Epithelial cell of esophagus (primary cell): ENCODE measurements around the gene NCK2.
"Not testable (repeated sequence)": the region's sequence is repeated elsewhere in the genome, so short reads cannot be mapped to it uniquely, and the experiment has no call there.

Source experiments
- DNase-seq: peaks from one replicate; pipeline ENCODE4 v3.0.0; 2010; ENCODE audit warnings: low read depth
- H3K4me3 ChIP-seq: 2 replicates; pipeline ENCODE4 v1.5.1; 2011; ENCODE audit warnings: mild to moderate bottlenecking, low read length, control low read depth
- TF ChIP-seq, protein P1 (sequence below): IDR thresholded peaks from 2 replicates; pipeline ENCODE4 v1.5.1; 2011; ENCODE audit warnings: low read depth, mild to moderate bottlenecking, low read length, control low read depth, inconsistent platforms; ENCODE audit not compliant: insufficient read depth; ENCODE audit errors: missing control alignments

NCK2 gene

DNA sequence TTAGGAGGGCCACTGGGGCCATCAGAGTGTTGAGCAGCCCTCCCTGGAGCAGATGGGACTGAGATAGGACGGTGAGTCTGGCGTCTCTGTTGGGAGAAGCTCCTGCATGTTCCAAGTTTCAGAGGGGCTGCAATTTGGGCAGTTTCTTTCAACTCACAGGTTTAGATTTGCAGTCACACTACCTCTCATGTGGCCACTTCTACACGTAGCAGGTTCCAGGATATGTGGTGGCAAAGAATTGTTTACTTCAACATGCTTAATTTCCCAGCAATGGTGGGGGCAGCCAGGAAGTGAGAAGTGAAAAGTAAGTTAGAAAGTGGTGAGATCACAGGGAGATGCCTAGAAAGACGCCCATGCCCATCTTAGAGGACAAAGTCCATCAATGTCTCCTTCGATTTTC lies 9.3 kb downstream of the NCK2 start:
- TF ChIP-seq, protein P1, sequence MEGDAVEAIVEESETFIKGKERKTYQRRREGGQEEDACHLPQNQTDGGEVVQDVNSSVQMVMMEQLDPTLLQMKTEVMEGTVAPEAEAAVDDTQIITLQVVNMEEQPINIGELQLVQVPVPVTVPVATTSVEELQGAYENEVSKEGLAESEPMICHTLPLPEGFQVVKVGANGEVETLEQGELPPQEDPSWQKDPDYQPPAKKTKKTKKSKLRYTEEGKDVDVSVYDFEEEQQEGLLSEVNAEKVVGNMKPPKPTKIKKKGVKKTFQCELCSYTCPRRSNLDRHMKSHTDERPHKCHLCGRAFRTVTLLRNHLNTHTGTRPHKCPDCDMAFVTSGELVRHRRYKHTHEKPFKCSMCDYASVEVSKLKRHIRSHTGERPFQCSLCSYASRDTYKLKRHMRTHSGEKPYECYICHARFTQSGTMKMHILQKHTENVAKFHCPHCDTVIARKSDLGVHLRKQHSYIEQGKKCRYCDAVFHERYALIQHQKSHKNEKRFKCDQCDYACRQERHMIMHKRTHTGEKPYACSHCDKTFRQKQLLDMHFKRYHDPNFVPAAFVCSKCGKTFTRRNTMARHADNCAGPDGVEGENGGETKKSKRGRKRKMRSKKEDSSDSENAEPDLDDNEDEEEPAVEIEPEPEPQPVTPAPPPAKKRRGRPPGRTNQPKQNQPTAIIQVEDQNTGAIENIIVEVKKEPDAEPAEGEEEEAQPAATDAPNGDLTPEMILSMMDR, result no peak
- no peak for DNase-seq
- no peak overlapping the region for H3K4me3 ChIP-seq

DNA sequence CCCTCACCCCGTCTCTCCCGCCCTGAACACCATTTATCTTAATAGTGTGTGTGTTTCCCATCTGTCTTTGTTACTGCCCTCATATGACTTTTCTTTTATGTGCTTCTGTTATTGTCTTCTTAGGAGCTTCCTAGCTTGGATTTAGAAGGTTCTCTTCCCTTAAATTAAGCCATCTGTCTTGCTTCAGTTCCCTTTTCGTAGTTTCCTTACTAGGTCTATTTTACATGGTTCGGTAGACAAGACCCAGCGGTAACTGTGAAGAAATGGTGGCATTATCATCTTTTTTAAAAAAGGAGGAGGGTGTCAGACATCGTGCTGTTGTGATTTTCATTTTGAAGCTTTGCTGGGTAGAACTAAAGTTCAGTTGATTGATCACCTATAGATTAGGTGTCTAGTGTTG lies 10.3 kb downstream of the NCK2 start:
- no peak overlapping the region for H3K4me3 ChIP-seq
- DNase-seq, result no peak
- TF ChIP-seq, protein P1, result no peak

DNA sequence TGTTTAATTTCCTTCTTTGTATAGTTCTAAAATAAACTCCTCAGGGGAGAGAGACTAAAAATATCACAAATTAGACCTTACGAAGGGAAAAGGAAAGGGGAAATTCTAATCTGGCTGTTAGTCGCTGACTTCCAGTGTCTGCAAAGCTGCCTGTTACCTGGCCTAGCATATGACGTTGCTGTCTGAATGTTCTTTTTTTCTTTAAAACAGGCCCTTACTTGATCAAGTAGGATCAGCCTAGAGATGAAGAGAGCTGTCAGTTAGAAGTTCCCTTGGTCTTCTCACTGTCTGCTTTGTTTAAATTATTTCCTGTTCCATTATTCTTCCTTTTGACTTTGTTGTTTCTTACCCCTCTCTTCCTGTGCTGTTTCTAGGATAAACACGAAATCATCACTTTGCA lies 11.2 kb downstream of the NCK2 start:
- TF ChIP-seq, protein P1, result no peak
- DNase-seq, result peak; percentile 58
- H3K4me3 ChIP-seq, result no peak overlapping the region

DNA sequence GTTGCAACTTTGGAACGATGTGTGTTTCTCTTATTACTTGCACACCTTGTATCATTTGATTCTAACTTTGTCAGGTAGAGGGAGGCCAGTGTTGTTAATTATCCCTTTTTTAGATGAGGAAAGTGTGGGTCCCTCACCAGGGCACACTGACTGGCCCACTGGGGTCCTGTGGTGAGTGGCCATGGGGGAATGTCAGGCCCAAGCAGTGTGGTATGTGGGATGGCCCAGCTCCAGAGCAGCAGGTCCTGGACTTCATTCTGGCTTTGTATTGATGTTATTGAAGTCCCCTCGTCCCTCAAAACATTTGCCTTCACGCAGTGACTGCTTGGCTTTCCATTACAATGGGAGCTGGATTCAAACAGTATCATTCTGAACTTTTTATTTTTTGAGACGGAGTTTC lies 11.7 kb downstream of the NCK2 start:
- DNase-seq, result no peak
- no peak overlapping the region for H3K4me3 ChIP-seq
- TF ChIP-seq, protein P1, result no peak

DNA sequence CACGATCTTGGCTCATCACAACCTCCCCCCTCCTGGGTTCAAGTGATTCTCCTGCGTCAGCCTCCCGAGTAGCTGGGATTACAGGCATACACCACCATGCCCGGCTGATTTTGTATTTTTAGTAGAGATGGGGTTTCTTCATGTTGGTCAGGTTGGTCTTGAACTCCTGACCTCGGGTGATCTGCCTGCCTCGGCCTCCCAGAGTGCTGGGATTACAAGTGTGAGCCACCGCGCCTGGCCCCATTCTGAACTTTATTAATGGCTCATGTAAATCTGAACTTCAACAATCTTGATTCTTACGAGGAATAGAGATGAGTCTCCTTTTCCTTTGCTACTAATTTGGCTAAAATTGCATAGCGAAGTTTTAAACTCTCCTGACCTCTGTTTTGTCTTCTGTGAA lies 12.2 kb downstream of the NCK2 start:
- not testable (repeated sequence) for DNase-seq

DNA sequence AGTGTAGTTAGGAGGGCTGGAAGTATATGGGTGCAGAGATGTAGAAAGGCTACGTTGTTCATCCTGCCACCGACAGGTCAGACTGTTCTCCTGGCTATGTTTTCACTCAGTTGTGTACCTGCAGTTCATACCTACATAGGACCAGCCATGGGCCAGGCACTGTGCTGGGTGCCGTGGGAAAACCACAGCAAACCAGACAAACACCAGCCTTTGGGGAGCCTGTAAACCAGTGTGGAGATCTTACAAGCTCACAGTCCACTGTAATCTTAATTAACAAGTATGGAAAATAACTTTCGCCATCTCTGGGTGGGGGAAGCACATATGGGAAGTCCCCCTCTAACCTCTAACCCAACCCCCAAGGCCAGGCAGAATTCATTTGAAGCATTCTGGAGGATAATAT lies 12.7 kb downstream of the NCK2 start:
- no peak for DNase-seq
- TF ChIP-seq, protein P1, result no peak
- no peak overlapping the region for H3K4me3 ChIP-seq

More for the DNA sequence above, 12.2 kb downstream of the NCK2 start:
- H3K4me3 ChIP-seq, result not testable (repeated sequence)

DNA sequence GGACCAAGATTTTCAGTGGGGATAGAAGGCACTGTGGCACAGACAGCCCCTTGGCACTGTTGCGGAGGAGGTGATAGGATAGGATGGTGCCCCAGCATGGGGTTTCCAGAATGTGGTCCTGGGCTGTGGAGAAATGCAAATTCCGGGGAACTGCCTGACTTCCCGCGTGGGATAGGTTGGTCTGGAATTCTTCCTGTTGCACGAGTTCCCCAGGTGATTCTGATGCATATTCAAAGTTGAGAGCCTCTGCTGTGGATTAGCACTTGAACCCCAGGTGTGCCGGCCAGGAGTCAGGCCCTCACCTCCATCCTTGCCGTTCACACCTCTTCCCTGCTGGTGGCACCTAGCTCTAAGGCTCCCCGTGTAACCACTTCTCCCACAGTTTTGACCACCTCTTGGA lies 15.5 kb downstream of the NCK2 start:
- DNase-seq, result no peak
- TF ChIP-seq, protein P1, result no peak
- H3K4me3 ChIP-seq, result no peak overlapping the region
